NT2/D1 (cell line): ENCODE data around the gene SRGAP3.

ENCODE experiments used
- SUZ12 ChIP-seq: IDR thresholded peaks from 2 replicates; pipeline ENCODE4 v1.6.1; 2011; ENCODE audit not compliant: insufficient read length, insufficient read depth; ENCODE audit errors: extremely low read depth
- YY1 ChIP-seq: IDR thresholded peaks from 2 replicates; pipeline ENCODE4 v1.6.1; 2011; ENCODE audit not compliant: insufficient read length, insufficient read depth
- ZNF274 ChIP-seq: IDR thresholded peaks from 2 replicates; pipeline ENCODE4 v1.6.1; 2011; ENCODE audit warnings: mild to moderate bottlenecking, low read depth, low read length

DNA sequence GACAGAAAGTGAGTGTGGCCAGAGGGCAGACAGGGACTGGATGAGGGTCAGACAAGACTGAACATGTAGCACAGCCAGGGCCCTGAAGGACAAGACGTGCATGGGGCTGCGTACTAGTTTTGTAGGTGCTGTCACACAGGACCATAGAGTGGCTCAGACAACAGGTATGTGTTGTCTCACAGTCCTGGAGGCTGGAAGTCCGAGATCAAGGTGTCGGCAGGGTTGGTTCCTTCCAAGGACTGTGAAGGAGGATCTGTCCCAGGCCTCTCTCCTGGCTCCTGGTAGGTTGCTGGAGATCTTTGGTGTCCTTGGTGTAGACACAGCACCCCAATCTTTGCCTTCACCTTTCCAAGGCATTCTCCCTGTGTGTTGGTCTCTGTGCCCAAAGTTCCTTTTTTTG is 136.4 kb downstream of the SRGAP3 start:
- TF ChIP-seq ZNF274, result no peak
- no peak for TF ChIP-seq YY1
- TF ChIP-seq SUZ12, result no peak
